ENCODE data around the gene ZNF428.

Gene ZNF428

DNA sequence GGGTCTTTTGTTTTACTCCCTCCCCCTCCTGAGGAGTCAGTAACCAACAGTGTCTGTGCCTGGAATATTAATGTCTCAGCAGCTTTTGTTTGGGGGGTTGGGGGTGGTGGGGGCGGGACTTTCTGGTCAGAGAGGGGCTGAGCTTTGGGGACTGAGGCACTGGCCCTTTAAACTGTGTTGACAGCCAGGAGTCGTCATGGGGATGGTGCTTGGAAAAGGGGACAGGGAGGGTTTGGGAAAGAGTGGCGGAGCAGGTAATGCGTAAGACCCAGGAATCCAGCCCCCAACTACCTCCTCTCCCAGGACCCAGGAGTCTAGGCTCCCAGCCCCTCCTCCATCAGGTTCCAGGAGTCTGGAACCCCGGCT is 15.1 kb upstream of the ZNF428 start:
- no peak for DNase-seq (ENCODE audit: low spot score)
- Histone ChIP-seq H3K4me3 (no peak overlapping the region), H3K27ac (peak overlapping the region in 1 of 2 donors; percentile 11)
- TF ChIP-seq, protein P1, sequence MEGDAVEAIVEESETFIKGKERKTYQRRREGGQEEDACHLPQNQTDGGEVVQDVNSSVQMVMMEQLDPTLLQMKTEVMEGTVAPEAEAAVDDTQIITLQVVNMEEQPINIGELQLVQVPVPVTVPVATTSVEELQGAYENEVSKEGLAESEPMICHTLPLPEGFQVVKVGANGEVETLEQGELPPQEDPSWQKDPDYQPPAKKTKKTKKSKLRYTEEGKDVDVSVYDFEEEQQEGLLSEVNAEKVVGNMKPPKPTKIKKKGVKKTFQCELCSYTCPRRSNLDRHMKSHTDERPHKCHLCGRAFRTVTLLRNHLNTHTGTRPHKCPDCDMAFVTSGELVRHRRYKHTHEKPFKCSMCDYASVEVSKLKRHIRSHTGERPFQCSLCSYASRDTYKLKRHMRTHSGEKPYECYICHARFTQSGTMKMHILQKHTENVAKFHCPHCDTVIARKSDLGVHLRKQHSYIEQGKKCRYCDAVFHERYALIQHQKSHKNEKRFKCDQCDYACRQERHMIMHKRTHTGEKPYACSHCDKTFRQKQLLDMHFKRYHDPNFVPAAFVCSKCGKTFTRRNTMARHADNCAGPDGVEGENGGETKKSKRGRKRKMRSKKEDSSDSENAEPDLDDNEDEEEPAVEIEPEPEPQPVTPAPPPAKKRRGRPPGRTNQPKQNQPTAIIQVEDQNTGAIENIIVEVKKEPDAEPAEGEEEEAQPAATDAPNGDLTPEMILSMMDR (IDR thresholded peaks at IDR 0.05), result no peak

DNA sequence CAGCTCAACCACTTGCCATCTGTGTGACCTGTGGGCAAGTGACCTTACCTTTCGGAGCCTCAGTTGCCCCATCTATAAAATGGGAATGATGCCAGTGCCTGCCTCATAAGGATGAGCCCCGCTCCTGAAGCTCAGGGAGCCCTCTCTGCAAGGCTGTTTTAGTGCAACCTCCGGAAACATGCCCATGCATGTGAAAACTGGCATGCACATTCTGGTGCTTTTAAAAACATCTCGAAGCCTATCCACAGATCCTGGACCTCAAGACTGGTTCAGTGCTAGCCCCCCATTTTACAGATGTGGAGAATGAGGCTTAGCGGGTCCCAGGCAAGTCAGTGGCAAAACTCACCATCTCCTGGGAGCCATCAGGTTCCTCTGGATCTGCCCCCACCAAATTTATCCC is 14.6 kb upstream of the ZNF428 start:
- TF ChIP-seq, protein P1 (IDR thresholded peaks at IDR 0.05), result no peak
- DNase-seq (ENCODE audit: low spot score), result no peak
- Histone ChIP-seq H3K27ac (no peak overlapping the region), H3K4me3 (no peak overlapping the region)

DNA sequence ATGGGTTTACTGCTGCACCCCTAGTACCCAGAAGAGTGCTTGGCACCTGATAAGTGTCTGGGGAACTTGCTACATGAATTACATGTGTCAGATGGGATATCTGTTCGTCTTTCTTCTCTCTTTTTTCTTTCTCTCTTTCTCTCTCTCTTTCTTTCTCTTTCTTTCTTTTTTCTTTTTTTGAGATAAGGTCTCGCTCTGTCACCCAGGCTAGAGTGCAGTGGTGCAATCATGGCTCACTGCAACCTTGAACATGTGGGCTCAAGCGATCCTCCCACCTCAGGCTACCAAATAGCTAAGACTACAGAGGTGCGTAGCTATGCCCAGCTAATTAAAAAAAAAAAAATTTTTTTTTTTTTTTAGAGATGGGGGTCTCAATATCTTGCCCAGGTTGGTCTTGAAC is 14.1 kb upstream of the ZNF428 start:
- no peak for DNase-seq (ENCODE audit: low spot score)
- H3K4me3 ChIP-seq, result no peak overlapping the region
- TF ChIP-seq, protein P1 (IDR thresholded peaks at IDR 0.05), result no peak
- no peak overlapping the region for H3K27ac ChIP-seq

DNA sequence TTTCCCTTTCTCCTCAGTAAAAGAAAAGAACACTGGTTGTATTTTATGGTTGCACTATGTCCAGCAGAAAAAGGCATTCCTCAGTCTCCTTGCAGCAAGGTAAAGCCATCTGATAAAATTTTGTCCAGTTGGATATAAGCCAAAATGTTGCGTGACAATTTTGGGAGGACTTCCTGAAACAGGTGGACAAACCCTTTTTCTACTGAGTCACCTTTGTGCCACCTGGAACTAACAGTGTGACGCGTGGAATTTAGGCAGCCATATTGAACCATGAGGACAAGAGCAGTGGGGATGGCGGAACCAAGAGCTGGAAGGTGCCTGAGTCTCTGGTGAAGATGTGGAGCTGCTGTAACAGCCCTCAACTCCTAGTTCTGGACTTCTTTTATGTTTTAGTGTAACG is 12.1 kb upstream of the ZNF428 start:
- TF ChIP-seq, protein P1 (IDR thresholded peaks at IDR 0.05), result no peak
- Histone ChIP-seq H3K27ac (no peak overlapping the region), H3K4me3 (no peak overlapping the region)
- DNase-seq (ENCODE audit: low spot score), result no peak

DNA sequence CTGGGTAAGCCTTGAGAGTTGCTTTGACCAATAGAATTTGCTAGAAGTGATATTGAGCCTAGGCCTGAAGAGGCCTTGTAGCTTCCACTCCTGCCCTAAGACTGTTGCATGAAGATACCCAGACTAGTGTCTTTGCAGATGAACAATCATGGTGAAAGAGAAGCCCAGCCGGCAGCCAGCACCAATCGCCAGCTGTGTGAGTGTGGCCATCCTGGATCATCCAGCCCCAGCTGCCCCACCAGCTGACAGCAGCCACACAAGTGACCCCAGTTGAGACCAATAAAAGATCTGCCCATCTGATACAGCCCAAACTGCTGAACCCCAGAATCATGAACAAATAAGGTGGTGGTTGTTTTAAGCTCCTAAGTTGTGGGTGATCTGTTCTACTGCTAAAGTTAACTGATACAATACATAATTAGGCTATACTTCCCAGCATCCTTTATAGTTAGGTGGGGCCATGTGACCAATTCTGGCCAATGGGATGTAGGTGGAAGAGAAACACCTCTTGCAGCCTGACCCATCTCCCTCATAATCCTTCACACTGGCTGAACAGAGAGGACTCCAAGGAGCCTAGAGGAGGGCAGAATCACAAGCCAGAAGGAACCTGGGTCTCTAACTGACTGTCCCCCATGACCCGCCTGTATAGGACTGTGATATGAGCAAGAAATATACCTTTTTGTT is 9.4 kb upstream of the ZNF428 start:
- no peak for DNase-seq (ENCODE audit: low spot score)
- Histone ChIP-seq H3K27ac (no peak overlapping the region), H3K4me3 (no peak overlapping the region)
- TF ChIP-seq, protein P1 (IDR thresholded peaks at IDR 0.05), result no peak

DNA sequence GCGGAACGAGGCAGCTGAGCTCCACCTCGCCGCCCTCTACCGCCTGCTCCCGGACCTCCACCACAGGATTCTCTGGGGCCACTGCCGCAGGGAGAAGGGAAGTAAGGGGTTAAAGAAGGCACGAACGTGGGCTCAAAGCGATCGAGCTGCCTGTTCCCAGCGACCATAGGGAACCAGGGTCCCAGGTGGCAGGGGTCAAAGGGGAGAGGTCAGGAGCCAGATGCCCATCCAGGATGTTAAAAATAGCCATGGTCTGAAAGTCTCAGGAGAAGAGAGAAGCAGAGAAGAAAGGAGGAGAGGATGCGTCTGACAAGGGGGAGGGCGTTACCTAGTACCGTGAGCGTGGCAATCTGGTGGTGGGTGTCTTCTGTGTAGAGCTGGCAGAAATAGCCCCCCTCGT is 7.4 kb upstream of the ZNF428 start:
- H3K4me3 ChIP-seq, result no peak overlapping the region
- TF ChIP-seq, protein P1 (IDR thresholded peaks at IDR 0.05), result no peak
- no peak for DNase-seq (ENCODE audit: low spot score)
- no peak overlapping the region for H3K27ac ChIP-seq

DNA sequence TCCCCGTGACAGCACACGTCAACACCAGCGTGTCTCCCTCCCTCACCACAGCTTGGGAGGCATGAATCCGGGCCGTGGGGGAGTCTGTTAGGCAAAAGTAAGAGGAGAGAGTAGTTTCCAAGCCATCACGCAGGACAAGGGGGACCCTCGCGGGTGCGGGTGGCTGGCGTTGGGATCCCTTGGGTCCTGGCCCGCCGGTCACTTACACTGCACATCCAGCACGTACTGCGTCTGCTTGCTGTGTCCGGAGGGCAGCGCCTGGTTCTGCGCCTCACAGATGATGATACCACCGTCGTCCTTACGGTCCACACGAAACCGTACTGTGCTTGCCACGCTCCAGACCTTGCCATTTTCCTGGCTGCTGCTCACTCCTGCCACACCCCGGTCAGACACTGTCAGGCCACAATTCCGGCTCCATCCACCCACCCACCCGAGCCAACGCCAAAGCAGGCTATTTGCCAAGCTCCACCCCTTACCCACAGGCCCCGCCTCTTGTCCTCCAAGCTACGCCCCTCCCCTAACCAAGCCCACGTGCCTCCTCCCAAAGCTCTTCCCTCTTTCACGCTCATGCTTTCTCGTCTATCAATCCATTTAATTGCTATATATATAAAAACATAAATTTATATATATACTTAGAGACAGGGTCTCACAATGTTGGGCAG is 6.6 kb upstream of the ZNF428 start:
- Histone ChIP-seq H3K27ac (no peak overlapping the region), H3K4me3 (no peak overlapping the region)
- DNase-seq (ENCODE audit: low spot score), result no peak
- TF ChIP-seq, protein P1 (IDR thresholded peaks at IDR 0.05), result no peak

Measured in coronary artery (tissue), 2 donors.